Retinal pigment epithelial cell (primary cell): ENCODE measurements around the gene PTCH1.

Source experiments
- DNase-seq: peaks from one replicate; pipeline ENCODE4 v3.0.0-alpha.2; 2010; ENCODE audit warnings: low read depth
- H3K4me3 ChIP-seq: 2 replicates; pipeline ENCODE4 v1.5.1; 2011; ENCODE audit warnings: mild to moderate bottlenecking, low read length, control low read depth, moderate library complexity
- TF ChIP-seq, protein P1 (sequence below): conservative IDR thresholded peaks from 2 replicates; pipeline ENCODE4 v1.5.1; 2011; ENCODE audit warnings: low read depth, low read length, control low read depth, inconsistent platforms

PTCH1 gene

DNA sequence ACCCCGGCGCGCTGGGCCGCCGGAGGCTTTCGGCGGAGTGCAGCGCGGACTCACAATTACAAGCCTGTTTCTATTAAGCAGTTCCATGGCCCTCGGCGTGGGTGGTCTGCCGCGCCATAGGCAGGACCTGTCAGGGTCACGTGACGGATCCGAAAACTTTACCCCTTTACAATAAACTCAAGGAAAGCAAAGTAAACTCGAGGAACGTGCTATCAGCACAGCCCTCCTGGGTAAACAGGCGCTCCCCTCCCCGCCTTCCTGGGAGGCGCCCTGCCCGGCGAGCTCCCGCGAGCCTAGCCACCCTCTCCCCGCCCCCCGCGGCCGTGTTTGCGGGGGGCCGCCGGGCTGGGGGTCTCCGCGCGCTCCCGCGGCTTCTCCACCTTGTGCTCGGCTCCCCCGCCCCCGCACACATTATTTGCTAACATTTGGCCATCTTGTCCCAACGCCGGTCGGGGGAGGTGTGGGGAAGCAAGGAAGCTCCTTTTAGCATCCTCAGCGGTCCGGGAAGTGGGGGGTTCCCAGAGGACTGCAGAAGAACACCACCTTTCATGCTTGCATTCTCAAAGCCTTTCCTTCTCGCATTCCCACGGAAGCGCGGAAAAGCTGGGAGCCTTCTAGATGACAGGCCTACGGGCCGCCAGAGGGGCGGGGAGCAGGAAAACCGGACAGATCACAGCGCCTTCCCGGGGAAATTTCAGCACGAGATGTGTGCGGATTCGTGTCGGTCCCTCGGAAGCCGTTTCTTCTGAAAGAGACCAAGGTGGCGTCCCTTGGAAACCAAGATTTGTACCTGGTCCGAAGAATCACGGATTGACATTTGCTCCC, at the start of gene PTCH1:
Gene PTCH1 (minus strand): TSS at position 238 of the 825 bp plus-strand sequence.
- TF ChIP-seq, protein P1, sequence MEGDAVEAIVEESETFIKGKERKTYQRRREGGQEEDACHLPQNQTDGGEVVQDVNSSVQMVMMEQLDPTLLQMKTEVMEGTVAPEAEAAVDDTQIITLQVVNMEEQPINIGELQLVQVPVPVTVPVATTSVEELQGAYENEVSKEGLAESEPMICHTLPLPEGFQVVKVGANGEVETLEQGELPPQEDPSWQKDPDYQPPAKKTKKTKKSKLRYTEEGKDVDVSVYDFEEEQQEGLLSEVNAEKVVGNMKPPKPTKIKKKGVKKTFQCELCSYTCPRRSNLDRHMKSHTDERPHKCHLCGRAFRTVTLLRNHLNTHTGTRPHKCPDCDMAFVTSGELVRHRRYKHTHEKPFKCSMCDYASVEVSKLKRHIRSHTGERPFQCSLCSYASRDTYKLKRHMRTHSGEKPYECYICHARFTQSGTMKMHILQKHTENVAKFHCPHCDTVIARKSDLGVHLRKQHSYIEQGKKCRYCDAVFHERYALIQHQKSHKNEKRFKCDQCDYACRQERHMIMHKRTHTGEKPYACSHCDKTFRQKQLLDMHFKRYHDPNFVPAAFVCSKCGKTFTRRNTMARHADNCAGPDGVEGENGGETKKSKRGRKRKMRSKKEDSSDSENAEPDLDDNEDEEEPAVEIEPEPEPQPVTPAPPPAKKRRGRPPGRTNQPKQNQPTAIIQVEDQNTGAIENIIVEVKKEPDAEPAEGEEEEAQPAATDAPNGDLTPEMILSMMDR, result no peak
- no peak for DNase-seq
- peak within 1 kb of the TSS; percentile 46 for H3K4me3 ChIP-seq

DNA sequence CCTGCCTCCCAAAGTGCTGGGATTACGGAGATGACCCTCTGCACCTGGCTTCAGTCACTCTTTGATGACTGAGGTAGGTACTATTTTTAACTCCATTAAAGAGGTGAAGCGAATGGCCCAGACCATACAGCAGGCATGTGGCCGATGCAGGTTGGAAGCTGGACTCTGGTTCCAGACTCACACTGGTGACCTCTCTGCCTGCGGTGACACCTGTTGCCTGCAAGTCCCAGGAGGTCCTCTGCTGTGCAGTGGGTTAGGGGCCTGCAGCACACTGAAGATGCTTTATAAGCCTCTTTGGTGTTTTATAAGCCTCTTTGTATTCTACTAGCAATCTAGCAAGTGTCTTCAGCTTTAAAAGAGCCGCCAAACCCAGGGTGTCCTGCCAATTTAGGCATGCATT, 49.2 kb upstream of the PTCH1 start:
- H3K4me3 ChIP-seq, result no peak overlapping the region
- no peak for DNase-seq
- TF ChIP-seq, protein P1, result no peak

DNA sequence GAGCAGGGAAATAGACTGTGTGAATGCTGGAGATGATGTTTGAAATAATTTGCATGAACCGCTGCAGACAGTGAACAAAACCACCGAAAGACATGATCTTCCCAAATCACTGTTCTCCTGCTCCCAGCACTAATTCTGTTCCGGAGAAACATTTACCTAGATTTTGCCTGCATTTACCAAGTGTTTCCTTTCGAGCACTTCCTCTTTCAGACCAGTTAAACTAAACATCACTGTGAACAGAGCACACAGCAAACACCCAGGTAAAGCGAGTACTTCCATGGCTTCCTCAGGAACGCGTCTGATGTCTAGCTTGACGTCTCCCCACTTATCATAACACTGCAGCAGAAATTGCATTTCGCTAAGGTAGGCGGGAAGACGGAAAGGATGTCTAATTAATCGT, 45.1 kb upstream of the PTCH1 start:
- no peak for DNase-seq
- TF ChIP-seq, protein P1, result no peak
- no peak overlapping the region for H3K4me3 ChIP-seq

DNA sequence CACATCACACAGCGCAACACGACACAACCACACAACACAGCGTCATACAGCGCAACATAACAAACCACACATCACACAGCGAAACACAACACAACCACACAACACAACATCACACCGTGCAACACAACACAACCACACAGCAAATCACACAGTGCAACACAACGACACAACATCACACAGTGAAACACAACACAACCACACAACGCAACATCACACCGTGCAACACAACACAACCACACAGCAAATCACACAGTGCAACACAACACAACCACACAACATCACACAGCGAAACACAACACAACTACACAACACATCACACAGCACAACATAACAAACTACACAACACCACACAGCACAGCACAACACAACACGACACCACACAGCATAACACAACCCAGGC, 40.4 kb upstream of the PTCH1 start:
- no peak for DNase-seq
- H3K4me3 ChIP-seq, result no peak overlapping the region
- TF ChIP-seq, protein P1, result no peak

DNA sequence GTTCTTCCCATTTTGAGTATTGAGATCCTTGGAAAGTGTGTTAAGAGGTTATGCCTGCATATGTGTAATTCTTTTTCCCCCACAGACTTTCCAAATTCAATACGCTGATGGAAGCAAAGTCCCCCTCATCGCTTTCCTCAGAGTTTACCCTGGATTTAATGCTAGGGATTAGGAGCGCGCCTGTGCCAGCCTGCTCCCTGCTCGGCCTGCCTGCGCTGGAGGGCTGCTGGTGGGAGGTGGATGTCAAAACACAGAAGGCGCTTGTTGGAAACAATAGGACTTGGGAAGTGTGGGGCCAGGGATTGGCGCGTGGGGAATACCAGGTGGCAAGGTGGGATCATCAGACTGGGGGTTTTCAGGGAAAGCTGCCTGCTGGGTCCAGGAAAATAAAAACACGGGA, 39.8 kb upstream of the PTCH1 start:
- no peak overlapping the region for H3K4me3 ChIP-seq
- DNase-seq, result peak; percentile 62
- TF ChIP-seq, protein P1, result no peak

DNA sequence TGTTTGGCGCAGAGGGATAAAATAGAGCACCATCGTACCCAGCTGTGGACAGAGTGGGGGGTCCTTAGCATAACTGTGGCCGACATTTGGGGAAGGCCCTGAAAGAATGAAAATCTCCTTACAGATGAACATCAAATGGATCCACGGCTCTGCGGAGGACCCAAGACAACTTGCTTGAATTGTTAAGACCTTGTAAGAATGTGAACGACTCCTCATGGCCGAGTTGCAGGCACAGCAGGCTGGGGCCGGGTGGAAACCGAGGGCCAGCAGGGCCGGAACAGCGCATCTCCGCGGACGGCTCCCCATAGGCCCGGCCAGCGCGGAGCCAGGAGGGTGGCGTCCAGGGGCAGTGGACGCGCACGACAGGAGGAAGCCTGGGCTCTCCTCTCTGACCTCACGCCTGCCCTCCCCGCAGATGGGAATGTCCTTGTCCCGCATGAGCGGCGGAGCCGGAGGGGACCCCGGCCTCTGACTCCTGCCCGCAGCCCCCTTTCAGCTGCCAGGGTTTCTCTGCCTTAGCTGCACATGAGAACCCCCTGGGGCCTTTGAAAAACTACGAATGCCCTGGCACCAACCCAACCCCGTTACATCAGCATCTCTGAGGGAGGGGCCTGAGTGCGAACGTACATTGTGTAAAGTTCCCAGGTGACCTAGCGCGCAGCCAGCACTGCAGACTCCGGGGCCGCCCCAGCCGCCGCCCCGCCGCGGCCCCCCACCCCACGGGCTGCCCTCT, 36.2 kb upstream of the PTCH1 start:
- TF ChIP-seq, protein P1, result no peak
- no peak overlapping the region for H3K4me3 ChIP-seq
- DNase-seq, result no peak
